Measurements from ENCODE around the gene CXorf65. TPM values are rescaled to one million over a fixed set of nuclear protein-coding genes. Genes with fewer than 3 reads are reported as not detected.

Gene CXorf65
- total RNA-seq, 1 experiment from 2014 or later = not detected

- no peak for DNase-seq (ENCODE audit: low spot score)
- no peak overlapping the region for H3K27ac ChIP-seq (ENCODE audit: low read depth, low read length, poor library complexity, severe bottlenecking)
- no peak overlapping the region for H3K4me3 ChIP-seq (ENCODE audit: low read depth, low read length, poor library complexity, severe bottlenecking)
- no peaks in the 10 kb centered on the region for H3K9me3 ChIP-seq (ENCODE audit: low read depth, low read length, poor library complexity, severe bottlenecking)
- intact Hi-C loops (cut with micrococcal nuclease; ENCODE audit: unreplicated experiment) = loop anchor here (5.0 kb wide), 1 partner anchor 78 kb away; no protein-coding TSS in a partner anchor
- ChIA-PET CTCF (no interaction called here), POLR2A (ENCODE audit: low non-redundant PET) (no interaction called here)
- no peaks in the 10 kb centered on the region for H3K36me3 ChIP-seq (ENCODE audit: insufficient read depth, low read length, poor library complexity, severe bottlenecking)
- TF ChIP-seq EZH2 (IDR thresholded peaks at IDR 0.05; ENCODE audit: borderline replicate concordance, low read depth, low read length, poor library complexity, severe bottlenecking) (no peak), CTCF (conservative IDR thresholded peaks at IDR 0.05; ENCODE audit: low read depth, low read length) (no peak)
- no TSS peak for BruUV-seq (replicated peaks)
- H3K27me3 ChIP-seq (replicated peaks; ENCODE audit: insufficient read depth, low read depth, low read length, poor library complexity) = no peaks in the 10 kb centered on the region
- H3K4me1 ChIP-seq (ENCODE audit: insufficient read depth, low read length, poor library complexity, severe bottlenecking) = peaks cover 11% of the 10 kb centered on the region
Measured at GRCh38 chrX:71099736-71100135, 6.8 kb downstream of the CXorf65 start.

DNA sequence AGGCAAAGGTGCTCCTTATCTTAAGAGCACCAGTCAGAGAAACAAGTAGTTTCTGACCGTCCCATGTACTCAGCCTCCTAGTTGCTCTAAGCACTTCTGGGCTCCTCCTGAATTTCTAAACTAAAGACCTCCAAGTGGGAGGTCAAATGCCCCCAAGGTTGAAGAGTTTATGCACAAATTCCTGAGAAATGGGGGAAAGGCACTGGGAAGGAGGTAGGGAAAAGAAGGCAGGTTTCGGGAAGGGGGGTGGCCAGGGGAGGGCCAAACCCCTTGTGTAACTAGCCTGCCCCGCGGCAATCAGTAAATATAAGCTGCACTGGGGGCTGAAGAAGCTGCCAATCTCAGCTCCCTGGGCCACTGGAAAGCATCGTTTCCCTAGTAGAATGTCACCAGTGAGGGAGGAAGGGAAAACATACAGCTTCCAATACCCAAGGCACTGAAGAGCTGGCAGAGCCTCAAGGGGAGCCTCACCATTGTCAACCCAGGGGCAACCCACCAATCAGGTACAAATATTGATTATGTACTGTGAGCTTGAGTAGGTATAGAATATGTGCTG lies 7.5 kb downstream of the CXorf65 start:
- no peak for DNase-seq (ENCODE audit: low spot score)
- H3K27me3 ChIP-seq (replicated peaks; ENCODE audit: insufficient read depth, low read depth, low read length, poor library complexity) = no peaks in the 10 kb centered on the region
- no peak overlapping the region for H3K4me3 ChIP-seq (ENCODE audit: low read depth, low read length, poor library complexity, severe bottlenecking)
- H3K27ac ChIP-seq (ENCODE audit: low read depth, low read length, poor library complexity, severe bottlenecking) = no peak overlapping the region
- intact Hi-C loops (cut with micrococcal nuclease; ENCODE audit: unreplicated experiment) = loop anchor here (5.0 kb wide), 1 partner anchor 78 kb away; no protein-coding TSS in a partner anchor
- BruUV-seq (replicated peaks) = no TSS peak
- peaks cover 10% of the 10 kb centered on the region for H3K4me1 ChIP-seq (ENCODE audit: insufficient read depth, low read length, poor library complexity, severe bottlenecking)
- TF ChIP-seq CTCF (conservative IDR thresholded peaks at IDR 0.05; ENCODE audit: low read depth, low read length) = no peak
- no peak for TF ChIP-seq EZH2 (IDR thresholded peaks at IDR 0.05; ENCODE audit: borderline replicate concordance, low read depth, low read length, poor library complexity, severe bottlenecking)
- no peaks in the 10 kb centered on the region for H3K36me3 ChIP-seq (ENCODE audit: insufficient read depth, low read length, poor library complexity, severe bottlenecking)
- CTCF ChIA-PET = no interaction called here
- no peaks in the 10 kb centered on the region for H3K9me3 ChIP-seq (ENCODE audit: low read depth, low read length, poor library complexity, severe bottlenecking)
- POLR2A ChIA-PET (ENCODE audit: low non-redundant PET) = no interaction called here

DNA sequence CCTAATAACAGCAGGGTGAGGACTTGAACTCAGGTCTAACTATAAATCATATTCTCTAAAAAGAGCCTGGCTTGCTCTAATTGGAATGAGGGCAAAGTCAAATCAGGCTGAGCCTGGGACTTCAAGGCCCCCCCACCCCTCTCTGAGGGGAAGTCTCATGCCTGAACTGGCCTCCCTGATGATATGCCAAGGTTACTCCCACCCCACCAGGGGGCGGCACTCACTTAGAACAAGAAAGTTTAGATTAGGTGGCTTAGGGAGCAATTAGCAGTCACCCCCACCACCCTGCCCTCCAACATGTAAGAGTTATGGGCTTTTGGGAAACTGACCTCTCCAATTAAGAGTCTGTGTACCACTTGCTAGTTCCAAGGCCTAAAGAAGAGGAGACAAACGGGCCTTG lies 8.2 kb downstream of the CXorf65 start:
- BruUV-seq (replicated peaks) = no TSS peak
- Histone ChIP-seq H3K4me3 (ENCODE audit: low read depth, low read length, poor library complexity, severe bottlenecking) (no peak overlapping the region), H3K4me1 (ENCODE audit: insufficient read depth, low read length, poor library complexity, severe bottlenecking) (peaks cover 3% of the 10 kb centered on the region), H3K36me3 (ENCODE audit: insufficient read depth, low read length, poor library complexity, severe bottlenecking) (no peaks in the 10 kb centered on the region), H3K27ac (ENCODE audit: low read depth, low read length, poor library complexity, severe bottlenecking) (no peak overlapping the region), H3K27me3 (replicated peaks; ENCODE audit: insufficient read depth, low read depth, low read length, poor library complexity) (no peaks in the 10 kb centered on the region), H3K9me3 (ENCODE audit: low read depth, low read length, poor library complexity, severe bottlenecking) (no peaks in the 10 kb centered on the region)
- ChIA-PET CTCF (no interaction called here), POLR2A (ENCODE audit: low non-redundant PET) (no interaction called here)
- peak; percentile 63 for DNase-seq (ENCODE audit: low spot score)
- TF ChIP-seq EZH2 (IDR thresholded peaks at IDR 0.05; ENCODE audit: borderline replicate concordance, low read depth, low read length, poor library complexity, severe bottlenecking) = no peak
- peak; percentile 63 for TF ChIP-seq CTCF (conservative IDR thresholded peaks at IDR 0.05; ENCODE audit: low read depth, low read length)
- intact Hi-C loops (cut with micrococcal nuclease; ENCODE audit: unreplicated experiment) = loop anchor here (5.0 kb wide), 1 partner anchor 79 kb away; no protein-coding TSS in a partner anchor

All from A673 (cell line).